OCI-LY7 (cell line): ENCODE measurements around the gene AGBL1.

Source experiments
- CTCF ChIP-seq: fragments of 200-600 bp; sonication (generic); conservative IDR thresholded peaks from 2 replicates; pipeline ENCODE4 v1.5.1; 2014; ENCODE audit warnings: mild to moderate bottlenecking, antibody characterized with exemption, low read length, moderate library complexity, mixed read lengths
- EZH2phosphoT487 ChIP-seq: fragments of 200-600 bp; sonication (generic); IDR thresholded peaks from 2 replicates; pipeline ENCODE4 v1.6.1; 2018; ENCODE audit warnings: low read depth, borderline replicate concordance, mild to moderate bottlenecking, mixed run types, antibody characterized with exemption, low read length, moderate library complexity, mixed read lengths

DNA sequence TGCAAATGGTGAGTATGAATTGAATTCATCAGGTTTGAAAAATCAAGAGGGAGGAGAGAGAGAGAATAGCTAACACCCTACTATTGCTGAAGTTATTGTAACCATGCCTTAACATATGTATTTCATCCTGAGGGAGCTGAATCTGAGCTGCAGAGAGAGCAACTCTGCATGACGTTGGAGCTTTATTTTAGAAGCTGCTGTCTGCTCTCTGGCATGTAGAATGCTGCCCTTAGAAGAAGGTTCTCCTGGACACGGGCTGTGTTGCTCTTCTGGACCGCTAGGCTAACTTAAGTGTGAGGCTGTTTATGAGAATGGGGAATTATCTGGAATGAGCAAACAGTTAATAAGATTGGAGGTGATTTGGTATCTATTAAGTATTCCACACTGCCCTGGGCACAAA is 814.6 kb downstream of the AGBL1 start:
- TF ChIP-seq CTCF, result no peak
- TF ChIP-seq EZH2phosphoT487, result no peak
